Measurements from ENCODE around the gene ALAD.

Gene ALAD

GRCh38 chr9:113343732-113344231 lies 57.3 kb downstream of the ALAD start:
- peak; percentile 93 for DNase-seq

- peak; percentile 45 for DNase-seq
Measured at GRCh38 chr9:113341712-113342410, 59.2 kb downstream of the ALAD start.

GRCh38 chr9:113340011-113340699 lies 60.9 kb downstream of the ALAD start, which contains the start of gene WDR31:
Gene WDR31 (minus strand): TSS chr9:113340275. CDS start chr9:113332022, 8,253 bp downstream.
- peak; percentile 93 for DNase-seq

GRCh38 chr9:113337714-113338113 lies 63.4 kb downstream of the ALAD start:
- DNase-seq, result no peak
